Purkinje cell (primary cell): ENCODE data around the gene SCAMP1. TPM values are rescaled to one million over a fixed set of nuclear protein-coding genes. Genes with fewer than 3 reads are reported as not detected.

Experiments
- polyA plus RNA-seq: library from polyadenylated mRNA; unstranded; fragments of >200 nt; fragmentation: Nextera tagmentation; gene quantifications from 2 replicates; pipeline ENCODE4 v1.2.1, GENCODE V29; 2014

The SCAMP1 gene, protein sequence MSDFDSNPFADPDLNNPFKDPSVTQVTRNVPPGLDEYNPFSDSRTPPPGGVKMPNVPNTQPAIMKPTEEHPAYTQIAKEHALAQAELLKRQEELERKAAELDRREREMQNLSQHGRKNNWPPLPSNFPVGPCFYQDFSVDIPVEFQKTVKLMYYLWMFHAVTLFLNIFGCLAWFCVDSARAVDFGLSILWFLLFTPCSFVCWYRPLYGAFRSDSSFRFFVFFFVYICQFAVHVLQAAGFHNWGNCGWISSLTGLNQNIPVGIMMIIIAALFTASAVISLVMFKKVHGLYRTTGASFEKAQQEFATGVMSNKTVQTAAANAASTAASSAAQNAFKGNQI
- polyA plus RNA-seq = 126 and 151 TPM in 2 replicates

GRCh38 chr5:78359831-78360673 is at the start of gene SCAMP1:
Gene SCAMP1 (plus strand): TSS chr5:78360617. CDS start chr5:78360672, 55 bp downstream.

Other genes with a start within 250 kb of the SCAMP1 start
- gene AP3B1, start 65.9 kb upstream of the SCAMP1 start, polyA plus RNA-seq = 11.2 and 19.8 TPM in 2 replicates